Measurements from ENCODE around the gene CACNA1C. TPM values are rescaled to one million over a fixed set of nuclear protein-coding genes. Genes with fewer than 3 reads are reported as not detected.

Gene CACNA1C
- total and polyA plus RNA-seq, 8 donors = 0.31 to 55.8 (median 7.2) TPM

GRCh38 chr12:2208837-2209635 is 156.2 kb downstream of the CACNA1C start:
- no peak for DNase-seq
- TF ChIP-seq POLR2AphosphoS5 (IDR thresholded peaks at IDR 0.05) (no peak), EP300 (IDR thresholded peaks at IDR 0.05) (no peak), POLR2A (IDR thresholded peaks at IDR 0.05) (no peak)
- Histone ChIP-seq H3K36me3 (no peaks in the 10 kb centered on the region), H3K9me3 (no peaks in the 10 kb centered on the region), H3K27ac (no peak overlapping the region), H3K4me3 (no peak overlapping the region), H3K4me1 (peaks cover 0 to 20% (median 0%) of the 10 kb centered on the region in 4 donors), H3K27me3 (no peaks in the 10 kb centered on the region)
- 81 to 89% (median 85%) methylated on average over 18 of the region's 18 CpGs for WGBS, 5 donors
- intact Hi-C loops (cut with DNase I; ENCODE audit: low total_unique reads) = no loop called here

- H3K36me3 ChIP-seq = no peaks in the 10 kb centered on the region
- no peaks in the 10 kb centered on the region for H3K9me3 ChIP-seq
- WGBS, 5 donors = 73 to 92% (median 83%) methylated on average over 3 of the region's 3 CpGs
- no peak overlapping the region for H3K27ac ChIP-seq
- no peak for DNase-seq
- no peak overlapping the region for H3K4me3 ChIP-seq
- H3K27me3 ChIP-seq = no peaks in the 10 kb centered on the region
- peaks cover 0 to 18% (median 0%) of the 10 kb centered on the region in 4 donors for H3K4me1 ChIP-seq
- intact Hi-C loops (cut with DNase I; ENCODE audit: low total_unique reads) = no loop called here
- no peak for TF ChIP-seq POLR2A (IDR thresholded peaks at IDR 0.05)
- TF ChIP-seq POLR2AphosphoS5 (IDR thresholded peaks at IDR 0.05) = no peak
- TF ChIP-seq EP300 (IDR thresholded peaks at IDR 0.05) = no peak
- TF ChIP-seq, protein P1, sequence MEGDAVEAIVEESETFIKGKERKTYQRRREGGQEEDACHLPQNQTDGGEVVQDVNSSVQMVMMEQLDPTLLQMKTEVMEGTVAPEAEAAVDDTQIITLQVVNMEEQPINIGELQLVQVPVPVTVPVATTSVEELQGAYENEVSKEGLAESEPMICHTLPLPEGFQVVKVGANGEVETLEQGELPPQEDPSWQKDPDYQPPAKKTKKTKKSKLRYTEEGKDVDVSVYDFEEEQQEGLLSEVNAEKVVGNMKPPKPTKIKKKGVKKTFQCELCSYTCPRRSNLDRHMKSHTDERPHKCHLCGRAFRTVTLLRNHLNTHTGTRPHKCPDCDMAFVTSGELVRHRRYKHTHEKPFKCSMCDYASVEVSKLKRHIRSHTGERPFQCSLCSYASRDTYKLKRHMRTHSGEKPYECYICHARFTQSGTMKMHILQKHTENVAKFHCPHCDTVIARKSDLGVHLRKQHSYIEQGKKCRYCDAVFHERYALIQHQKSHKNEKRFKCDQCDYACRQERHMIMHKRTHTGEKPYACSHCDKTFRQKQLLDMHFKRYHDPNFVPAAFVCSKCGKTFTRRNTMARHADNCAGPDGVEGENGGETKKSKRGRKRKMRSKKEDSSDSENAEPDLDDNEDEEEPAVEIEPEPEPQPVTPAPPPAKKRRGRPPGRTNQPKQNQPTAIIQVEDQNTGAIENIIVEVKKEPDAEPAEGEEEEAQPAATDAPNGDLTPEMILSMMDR (IDR thresholded peaks at IDR 0.05) = no peak
Measured at GRCh38 chr12:2211119-2211518, 158.3 kb downstream of the CACNA1C start.

- Histone ChIP-seq H3K4me3 (no peak overlapping the region), H3K27me3 (no peaks in the 10 kb centered on the region), H3K9me3 (no peaks in the 10 kb centered on the region), H3K36me3 (no peaks in the 10 kb centered on the region), H3K27ac (peak overlapping the region in 1 of 5 donors; percentile 54), H3K4me1 (peaks cover 0 to 18% (median 0%) of the 10 kb centered on the region in 4 donors)
- whole genome bisulfite sequencing, 5 donors = 76 to 93% (median 83%) methylated on average over 1 of the region's 1 CpG
- DNase-seq = no peak
- TF ChIP-seq, protein P1 (IDR thresholded peaks at IDR 0.05) = no peak
- TF ChIP-seq POLR2AphosphoS5 (IDR thresholded peaks at IDR 0.05) (no peak), POLR2A (IDR thresholded peaks at IDR 0.05) (no peak), EP300 (IDR thresholded peaks at IDR 0.05) (no peak)
- intact Hi-C loops (cut with DNase I; ENCODE audit: low total_unique reads) = no loop called here
Measured at GRCh38 chr12:2212537-2212936, 159.8 kb downstream of the CACNA1C start.

GRCh38 chr12:2212971-2213869 is 160.4 kb downstream of the CACNA1C start:
- DNase-seq = peak in 1 of 2 donors; percentile 73
- Histone ChIP-seq H3K27me3 (no peaks in the 10 kb centered on the region), H3K9me3 (no peaks in the 10 kb centered on the region), H3K4me1 (peaks cover 0 to 18% (median 0%) of the 10 kb centered on the region in 4 donors), H3K27ac (peak overlapping the region in 1 of 5 donors; percentile 54), H3K4me3 (no peak overlapping the region), H3K36me3 (no peaks in the 10 kb centered on the region)
- WGBS, 5 donors = 36 to 52% (median 51%) methylated on average over 20 to 21 of the region's 21 CpGs
- TF ChIP-seq POLR2A (IDR thresholded peaks at IDR 0.05) = no peak
- intact Hi-C loops (cut with DNase I; ENCODE audit: low total_unique reads) = no loop called here

DNA sequence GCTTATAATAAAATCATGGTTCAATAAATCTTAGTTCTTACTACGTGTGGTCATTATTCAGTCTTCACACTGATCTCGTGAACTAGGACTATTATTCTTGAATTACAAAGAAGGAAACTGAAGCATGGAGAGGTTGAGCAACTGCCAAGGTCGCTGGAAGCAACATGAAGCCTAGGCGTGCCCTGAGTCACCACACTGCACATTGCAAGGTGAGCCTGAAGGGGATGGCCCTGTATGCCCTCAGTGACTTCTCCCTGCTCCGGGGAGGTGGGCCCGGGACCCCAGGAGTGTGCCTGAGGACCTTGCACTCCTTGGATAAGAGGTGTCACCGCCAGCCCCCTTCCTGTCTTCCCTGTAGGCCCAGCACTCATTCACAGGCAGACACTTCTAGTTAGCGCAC is 161.6 kb downstream of the CACNA1C start:
- Histone ChIP-seq H3K9me3 (no peaks in the 10 kb centered on the region), H3K36me3 (no peaks in the 10 kb centered on the region), H3K4me3 (no peak overlapping the region), H3K27me3 (no peaks in the 10 kb centered on the region), H3K27ac (no peak overlapping the region), H3K4me1 (peaks cover 0 to 18% (median 0%) of the 10 kb centered on the region in 4 donors)
- no peak for DNase-seq
- intact Hi-C loops (cut with DNase I; ENCODE audit: low total_unique reads) = no loop called here
- WGBS, 5 donors = 66 to 80% (median 72%) methylated on average over 6 to 8 of the region's 8 CpGs
- TF ChIP-seq POLR2AphosphoS5 (IDR thresholded peaks at IDR 0.05) = no peak
- no peak for TF ChIP-seq EP300 (IDR thresholded peaks at IDR 0.05)
- TF ChIP-seq, protein P1 (IDR thresholded peaks at IDR 0.05) = no peak
- no peak for TF ChIP-seq POLR2A (IDR thresholded peaks at IDR 0.05)
